Measurements from ENCODE around the gene WDFY1.

GRCh38 chr2:223873672-223874071 lies 71.5 kb downstream of the WDFY1 start:
- no peak for TF ChIP-seq POLR2AphosphoS5 (IDR thresholded peaks at IDR 0.05)
- no peak for TF ChIP-seq CTCF (IDR thresholded peaks at IDR 0.05)
- TF ChIP-seq POLR2A (IDR thresholded peaks at IDR 0.05) = no peak
